HG02763 (cell line): ENCODE results near the gene BMP10.
"Not testable (repeated sequence)": the region's sequence is repeated elsewhere in the genome, so short reads cannot be mapped to it uniquely, and the experiment has no call there.

ENCODE experiments used
- ATAC-seq: cut with Tn5 transposase; IDR thresholded peaks from one replicate; pipeline ENCODE4 v1.9.1; 2021; ENCODE audit warnings: mild to moderate bottlenecking, moderate library complexity; ENCODE audit not compliant: unreplicated experiment

Gene BMP10

GRCh38 chr2:68900496-68901198 is 29.4 kb upstream of the BMP10 start:
- ATAC-seq, result no peak

- ATAC-seq, result not testable (repeated sequence)
Measured at GRCh38 chr2:68895981-68896380, 24.8 kb upstream of the BMP10 start.

- no peak for ATAC-seq
Measured at GRCh38 chr2:68889500-68889899, 18.3 kb upstream of the BMP10 start.

GRCh38 chr2:68889021-68889420 is 17.8 kb upstream of the BMP10 start:
- no peak for ATAC-seq

- no peak for ATAC-seq
Measured at GRCh38 chr2:68888038-68888704, 17.0 kb upstream of the BMP10 start.

- no peak for ATAC-seq
Measured at GRCh38 chr2:68885811-68886075, 14.5 kb upstream of the BMP10 start.

- no peak for ATAC-seq
Measured at GRCh38 chr2:68885074-68885810, 14.0 kb upstream of the BMP10 start.

- ATAC-seq, result no peak
Measured at GRCh38 chr2:68880213-68880612, 9.0 kb upstream of the BMP10 start.

- no peak for ATAC-seq
Measured at GRCh38 chr2:68879296-68879695, 8.1 kb upstream of the BMP10 start.

- no peak for ATAC-seq
Measured at GRCh38 chr2:68878753-68879152, 7.6 kb upstream of the BMP10 start.

- no peak for ATAC-seq
Measured at GRCh38 chr2:68878071-68878711, 7.0 kb upstream of the BMP10 start.

GRCh38 chr2:68877079-68877772 is 6.0 kb upstream of the BMP10 start:
- no peak for ATAC-seq

- no peak for ATAC-seq
Measured at GRCh38 chr2:68870215-68870614, 982 bp downstream of the BMP10 start.

GRCh38 chr2:68865108-68865507 is 6.1 kb downstream of the BMP10 start:
- ATAC-seq, result no peak

- no peak for ATAC-seq
Measured at GRCh38 chr2:68863996-68864395, 7.2 kb downstream of the BMP10 start.

- ATAC-seq, result no peak
Measured at GRCh38 chr2:68862889-68863288, 8.3 kb downstream of the BMP10 start.

GRCh38 chr2:68861330-68861729 is 9.9 kb downstream of the BMP10 start:
- no peak for ATAC-seq

- no peak for ATAC-seq
Measured at GRCh38 chr2:68860111-68860510, 11.1 kb downstream of the BMP10 start.

GRCh38 chr2:68857855-68858456 is 13.2 kb downstream of the BMP10 start:
- ATAC-seq, result no peak

GRCh38 chr2:68857202-68857845 is 13.9 kb downstream of the BMP10 start:
- ATAC-seq, result no peak
